Measurements from ENCODE around the gene IL13.

GRCh38 chr5:132646583-132647266 lies 11.2 kb upstream of the IL13 start:
- TF ChIP-seq YY1 (IDR thresholded peaks at IDR 0.05; ENCODE audit: insufficient read depth, insufficient read length): no peak
- TF ChIP-seq ZNF274 (IDR thresholded peaks at IDR 0.05; ENCODE audit: low read depth, low read length): no peak
